ENCODE results near the gene RNF41.

DNA sequence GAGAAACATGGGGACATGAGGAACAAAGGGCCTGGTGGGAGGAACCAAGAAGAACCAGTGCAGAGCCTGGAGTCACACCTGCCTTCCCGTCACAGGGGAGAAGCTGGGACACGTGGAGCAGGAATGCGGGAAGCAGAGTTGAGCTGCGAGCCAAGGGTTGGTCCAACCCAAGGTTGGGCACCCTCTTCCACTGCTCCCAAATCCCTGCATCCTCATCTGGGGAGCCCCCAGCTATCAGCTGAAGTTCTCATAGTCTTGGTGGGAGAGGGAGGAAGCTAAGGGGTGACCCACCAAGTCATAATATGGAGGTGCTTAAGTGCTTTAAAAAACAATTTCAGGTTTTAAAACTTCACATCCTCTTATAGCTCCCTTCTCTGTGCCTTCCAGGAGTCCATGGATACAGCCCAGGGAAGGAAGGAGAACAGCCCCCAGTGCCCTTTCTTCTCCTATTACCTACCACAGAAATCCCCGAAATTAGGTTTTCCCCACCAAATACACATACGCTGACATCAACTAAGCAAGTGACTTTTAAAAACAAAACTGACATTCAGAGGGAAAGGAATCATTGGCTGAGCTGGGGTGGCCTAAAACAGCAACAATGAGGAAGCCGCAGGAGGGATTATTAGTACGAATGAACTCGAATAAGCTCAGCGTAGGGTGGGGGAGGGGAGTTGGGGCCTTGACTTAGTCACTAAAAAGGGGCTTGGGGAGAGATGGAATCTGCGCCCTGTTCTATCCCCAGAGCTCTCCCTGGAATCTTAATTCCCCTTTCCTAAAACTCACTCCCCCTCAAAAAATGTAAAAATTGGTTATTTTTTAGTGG is 59.0 kb downstream of the RNF41 start:
- TF ChIP-seq, protein P1, sequence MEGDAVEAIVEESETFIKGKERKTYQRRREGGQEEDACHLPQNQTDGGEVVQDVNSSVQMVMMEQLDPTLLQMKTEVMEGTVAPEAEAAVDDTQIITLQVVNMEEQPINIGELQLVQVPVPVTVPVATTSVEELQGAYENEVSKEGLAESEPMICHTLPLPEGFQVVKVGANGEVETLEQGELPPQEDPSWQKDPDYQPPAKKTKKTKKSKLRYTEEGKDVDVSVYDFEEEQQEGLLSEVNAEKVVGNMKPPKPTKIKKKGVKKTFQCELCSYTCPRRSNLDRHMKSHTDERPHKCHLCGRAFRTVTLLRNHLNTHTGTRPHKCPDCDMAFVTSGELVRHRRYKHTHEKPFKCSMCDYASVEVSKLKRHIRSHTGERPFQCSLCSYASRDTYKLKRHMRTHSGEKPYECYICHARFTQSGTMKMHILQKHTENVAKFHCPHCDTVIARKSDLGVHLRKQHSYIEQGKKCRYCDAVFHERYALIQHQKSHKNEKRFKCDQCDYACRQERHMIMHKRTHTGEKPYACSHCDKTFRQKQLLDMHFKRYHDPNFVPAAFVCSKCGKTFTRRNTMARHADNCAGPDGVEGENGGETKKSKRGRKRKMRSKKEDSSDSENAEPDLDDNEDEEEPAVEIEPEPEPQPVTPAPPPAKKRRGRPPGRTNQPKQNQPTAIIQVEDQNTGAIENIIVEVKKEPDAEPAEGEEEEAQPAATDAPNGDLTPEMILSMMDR (IDR thresholded peaks at IDR 0.05): no peak
- TF ChIP-seq POLR2A (IDR thresholded peaks at IDR 0.05) (no peak), EP300 (IDR thresholded peaks at IDR 0.05) (no peak), POLR2AphosphoS5 (IDR thresholded peaks at IDR 0.05) (peak in 2 of 3 donors; percentile 5 to 30)

All from stomach (tissue), 4 donors.